NCI-H1436 treated with DMSO at 0.1 percent for 48 hours (cell line): Measurements from ENCODE around the gene CBLL1.

Experiments
- DNase-seq: peaks from one replicate; lab custom pipeline; 2025; lab: John Stamatoyannopoulos, UW

The CBLL1 gene

GRCh38 chr7:107810626-107811025 lies 66.7 kb downstream of the CBLL1 start:
- no peak for DNase-seq
